GM12872 (cell line): ENCODE results near the gene DPM2.

Experiments
- CTCF ChIP-seq: IDR thresholded peaks from 3 replicates; pipeline ENCODE4 v1.5.1; 2011; ENCODE audit warnings: low read depth, mild to moderate bottlenecking, low read length, moderate library complexity; ENCODE audit not compliant: insufficient read depth

The DPM2 gene

GRCh38 chr9:127970401-127971313 lies 33.0 kb upstream of the DPM2 start:
- TF ChIP-seq CTCF, result no peak

- TF ChIP-seq CTCF, result no peak
These were observed 31.2 kb upstream of the DPM2 start for GRCh38 chr9:127968700-127969383.

GRCh38 chr9:127968042-127968441 lies 30.4 kb upstream of the DPM2 start:
- TF ChIP-seq CTCF, result no peak

GRCh38 chr9:127967151-127967809 lies 29.6 kb upstream of the DPM2 start:
- no peak for TF ChIP-seq CTCF

- TF ChIP-seq CTCF, result no peak
These were observed 28.9 kb upstream of the DPM2 start for GRCh38 chr9:127966416-127967150.

GRCh38 chr9:127965953-127966352 lies 28.3 kb upstream of the DPM2 start:
- TF ChIP-seq CTCF, result no peak
